Liver (tissue), 9 donors: ENCODE data around the gene GSK3A. TPM values are rescaled to one million over a fixed set of nuclear protein-coding genes. Genes with fewer than 3 reads are reported as not detected.
A peak's percentile ranks its signal among the peaks of the same experiment; 100 is the strongest.

Source experiments
- DNase-seq: peaks from one replicate; pipeline ENCODE4 v3.0.0-alpha.2; 2017; ENCODE audit warnings: low spot score
- H3K27ac ChIP-seq, 2 donors: one replicate each; pipeline ENCODE4 v1.7.0; 2013; ENCODE audit warnings: inconsistent platforms in 2 of 2, low read length in 2 of 2, control low read depth in 1 of 2, low read depth in 1 of 2, mild to moderate bottlenecking in 1 of 2
- H3K27me3 ChIP-seq, 4 donors: one replicate each; pipeline versions ENCODE4 v1.6.1 to v1.7.0; 2013; ENCODE audit warnings: low read length in 3 of 4, inconsistent platforms in 1 of 4, mild to moderate bottlenecking in 1 of 4, moderate library complexity in 1 of 4; ENCODE audit not compliant: control insufficient read depth in 4 of 4, insufficient read depth in 4 of 4
- H3K36me3 ChIP-seq, 4 donors: one replicate each; pipeline versions ENCODE4 v1.6.1 to v1.7.0; 2013; ENCODE audit warnings: low read length in 3 of 4, mild to moderate bottlenecking in 3 of 4, low read depth in 1 of 4, moderate library complexity in 1 of 4; ENCODE audit not compliant: control insufficient read depth in 4 of 4, insufficient read depth in 3 of 4
- H3K4me1 ChIP-seq, 4 donors: one replicate each; pipeline versions ENCODE4 v1.6.1 to v1.7.0; 2013; ENCODE audit warnings: low read length in 3 of 4, mild to moderate bottlenecking in 3 of 4, moderate library complexity in 1 of 4; ENCODE audit not compliant: control insufficient read depth in 4 of 4, insufficient read depth in 4 of 4
- H3K4me3 ChIP-seq, 3 donors: one replicate each; pipeline versions ENCODE4 v1.6.1 to v1.7.0; 2013; ENCODE audit warnings: low read length in 3 of 3, control low read depth in 1 of 3, low read depth in 1 of 3, mild to moderate bottlenecking in 1 of 3
- H3K9ac ChIP-seq, 2 donors: one replicate each; pipeline ENCODE4 v1.7.0; 2013; ENCODE audit warnings: low read length in 2 of 2, mild to moderate bottlenecking in 2 of 2, moderate library complexity in 2 of 2, control low read depth in 1 of 2, low read depth in 1 of 2
- H3K9me3 ChIP-seq, 4 donors: one replicate each; pipeline versions ENCODE4 v1.6.1 to v1.7.0; 2013; ENCODE audit warnings: low read length in 3 of 4; ENCODE audit not compliant: control insufficient read depth in 4 of 4
- EGR1 ChIP-seq, 2 donors: IDR thresholded peaks; 2 replicates each; pipeline ENCODE4 v1.6.1; 2016 to 2018; ENCODE audit warnings: antibody characterized with exemption in 2 of 2, low read depth in 2 of 2
- FOXA1 ChIP-seq: IDR thresholded peaks from 2 replicates; pipeline ENCODE4 v1.6.1; 2016; ENCODE audit warnings: antibody characterized with exemption
- FOXA2 ChIP-seq: IDR thresholded peaks from 2 replicates; pipeline ENCODE4 v1.6.1; 2016; ENCODE audit warnings: antibody characterized with exemption
- GABPA ChIP-seq, 2 donors: IDR thresholded peaks in 1 of 2; conservative IDR thresholded peaks in 1 of 2; 2 replicates each; pipeline ENCODE4 v1.6.1; 2016; ENCODE audit warnings: antibody characterized with exemption in 2 of 2, mild to moderate bottlenecking in 1 of 2, moderate library complexity in 1 of 2
- HNF4A ChIP-seq, 2 donors: conservative IDR thresholded peaks; 2 replicates each; pipeline ENCODE4 v1.6.1; 2016; ENCODE audit warnings: antibody characterized with exemption in 2 of 2, mild to moderate bottlenecking in 2 of 2
- HNF4G ChIP-seq: IDR thresholded peaks from 2 replicates; pipeline ENCODE4 v1.6.1; 2016; ENCODE audit warnings: antibody characterized with exemption
- JUND ChIP-seq, 2 donors: IDR thresholded peaks; 2 replicates each; pipeline ENCODE4 v1.6.1; 2016; ENCODE audit warnings: antibody characterized with exemption in 2 of 2
- NR2F2 ChIP-seq: IDR thresholded peaks from 2 replicates; pipeline ENCODE4 v1.6.1; 2016; ENCODE audit warnings: antibody characterized with exemption
- RAD21 ChIP-seq, 2 donors: IDR thresholded peaks; 2 replicates each; pipeline ENCODE4 v1.6.1; 2016; ENCODE audit warnings: antibody characterized with exemption in 2 of 2, mild to moderate bottlenecking in 2 of 2
- RXRA ChIP-seq, 2 donors: IDR thresholded peaks; 2 replicates each; pipeline ENCODE4 v1.6.1; 2017 to 2018; ENCODE audit warnings: antibody characterized with exemption in 2 of 2, mild to moderate bottlenecking in 1 of 2
- SP1 ChIP-seq: IDR thresholded peaks from 2 replicates; pipeline ENCODE4 v1.6.1; 2018; ENCODE audit warnings: antibody characterized with exemption, mild to moderate bottlenecking
- TAF1 ChIP-seq: conservative IDR thresholded peaks from 2 replicates; pipeline ENCODE4 v1.6.1; 2016; ENCODE audit warnings: antibody characterized with exemption, mild to moderate bottlenecking
- YY1 ChIP-seq: IDR thresholded peaks from 2 replicates; pipeline ENCODE4 v1.6.1; 2016; ENCODE audit warnings: antibody characterized with exemption, mild to moderate bottlenecking
- WGBS: extraction: QIAGEN DNeasy Blood & Tissue Kit; methylation state at CpG from one replicate; pipeline ENCODE4 v1.1.7; 2013; 5-methylcytosine and 5-hydroxymethylcytosine counted together
- polyA plus RNA-seq, 2 donors: library from polyadenylated mRNA; stranded (reverse) in 1 of 2; unstranded in 1 of 2; fragments of 200-250 nt in 1 of 2; fragments of >200 nt in 1 of 2; fragmentation: Nextera tagmentation in 1 of 2; extraction: Ambion mirVana in 1 of 2; gene quantifications; one replicate each; pipeline versions ENCODE4 v1.2.1 to v1.2.3, GENCODE V29; 2013 to 2015
- total RNA-seq, 2 donors: library from RNA; depleted of rRNA; stranded (reverse); fragments of >200 nt; gene quantifications; one replicate each; pipeline ENCODE4 v1.2.3, GENCODE V29; 2014
- TF ChIP-seq, protein P1 (sequence below): IDR thresholded peaks from 2 replicates; pipeline ENCODE4 v1.6.1; 2016; ENCODE audit warnings: antibody characterized with exemption
- TF ChIP-seq, protein P2 (sequence below): IDR thresholded peaks from 2 replicates; pipeline ENCODE4 v1.6.1; 2016; ENCODE audit warnings: antibody characterized with exemption
- TF ChIP-seq, protein P3 (sequence below): IDR thresholded peaks from 2 replicates; pipeline ENCODE4 v1.6.1; 2016; ENCODE audit warnings: antibody characterized with exemption, mild to moderate bottlenecking
- TF ChIP-seq, protein P4 (sequence below): fragments of 150-350 bp; IDR thresholded peaks from 2 replicates; pipeline ENCODE4 v1.5.1; 2017; ENCODE audit warnings: improper control_type of control experiment, low read depth, low read length; ENCODE audit not compliant: missing input control
- TF ChIP-seq, protein P5 (sequence below): IDR thresholded peaks from 2 replicates; pipeline ENCODE4 v1.6.1; 2016; ENCODE audit warnings: antibody characterized with exemption
- donor health status: healthy.
- donor health status: healthy.
- donor health status: healthy.
- donor health status: healthy.
- donor health status: healthy.

GSK3A gene
- total and polyA plus RNA-seq, 4 donors, result 5.9 to 23.1 (median 13.0) TPM

DNA sequence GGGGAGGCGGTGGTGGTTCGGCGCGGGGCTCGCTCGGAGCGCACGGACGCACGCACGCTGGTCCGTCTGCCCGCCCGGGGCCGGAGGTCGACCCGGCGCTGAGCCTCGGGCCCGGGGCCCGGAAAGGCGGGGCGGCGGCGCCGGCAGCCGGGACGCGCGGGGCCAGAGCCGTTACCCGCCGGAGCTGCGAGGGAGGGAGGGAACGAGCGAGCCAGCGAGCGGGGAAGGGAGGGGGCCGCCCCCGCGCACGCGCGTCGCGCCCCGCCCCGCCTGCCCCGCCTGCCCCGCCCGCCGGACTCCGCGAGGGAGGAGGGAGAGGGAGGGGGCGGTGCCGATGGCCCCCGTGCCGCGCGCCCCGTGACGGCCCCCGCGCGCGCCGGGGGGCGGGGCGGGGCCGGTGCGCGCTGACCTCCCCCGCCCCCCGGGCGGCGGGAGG is 41.7 kb upstream of the GSK3A start:
- H3K4me3 ChIP-seq, result peak overlapping the region in 1 of 3 donors; percentile 73
- TF ChIP-seq YY1, result no peak
- no peak for TF ChIP-seq JUND (IDR thresholded peaks at IDR 0.05)
- no peak for TF ChIP-seq GABPA (IDR thresholded peaks at IDR 0.05 in 1 of 2, conservative IDR thresholded peaks at IDR 0.05 in 1 of 2)
- H3K36me3 ChIP-seq, result peaks cover 9 to 22% (median 15%) of the 10 kb centered on the region in 4 donors
- H3K4me1 ChIP-seq, result peaks cover 12 to 56% (median 35%) of the 10 kb centered on the region in 4 donors
- H3K9me3 ChIP-seq, result no peaks in the 10 kb centered on the region
- no peaks in the 10 kb centered on the region for H3K27me3 ChIP-seq
- DNase-seq, result peak; percentile 81
- H3K27ac ChIP-seq, result peak overlapping the region in 1 of 2 donors; percentile 52
- under 1% methylated on average over 76 of the region's 76 CpGs for WGBS
- no peak overlapping the region for H3K9ac ChIP-seq

DNA sequence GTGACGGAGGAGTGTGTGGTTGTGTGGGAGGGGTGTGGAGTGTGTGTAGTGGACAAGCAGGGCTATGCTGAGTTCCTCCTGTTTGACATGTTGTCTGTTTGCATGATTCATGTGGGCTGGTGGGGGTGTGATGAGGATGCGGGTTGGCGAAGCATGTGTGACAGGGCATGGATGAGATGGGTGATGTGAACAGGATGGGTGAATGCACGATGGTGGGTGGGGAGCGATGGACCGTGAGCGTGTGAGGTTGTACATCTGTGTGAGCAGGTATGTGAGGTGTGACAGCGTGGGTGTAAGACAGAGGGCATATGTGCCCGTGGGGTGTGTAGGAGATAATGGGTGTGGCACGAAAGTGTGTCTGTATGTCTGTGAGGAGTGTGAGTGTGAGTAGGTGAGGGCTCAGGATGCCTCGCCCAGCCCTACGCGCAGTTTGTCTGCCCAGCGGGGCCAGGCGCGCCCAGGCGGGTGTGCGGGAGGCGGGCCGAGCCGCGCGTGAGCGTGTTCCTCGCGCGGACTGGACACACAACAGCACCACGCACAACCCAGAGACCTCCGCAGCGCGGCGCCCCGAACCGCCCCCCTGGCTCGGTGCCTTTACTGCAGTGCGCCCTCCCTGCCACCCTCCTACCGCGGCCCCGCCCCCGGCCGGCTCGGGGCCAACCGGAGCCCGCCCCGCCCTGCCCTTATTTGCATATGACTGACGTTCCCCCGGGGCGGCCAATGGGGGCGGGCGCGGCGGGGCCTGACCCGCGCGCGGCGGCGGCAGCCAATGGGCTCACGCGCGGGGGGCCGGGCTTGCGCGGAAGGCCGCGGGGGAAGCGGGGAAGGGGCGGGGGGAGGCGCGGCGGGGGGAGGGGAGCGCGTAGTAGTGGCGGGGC is 41.0 kb upstream of the GSK3A start:
- whole genome bisulfite sequencing, result 4% methylated on average over 74 of the region's 74 CpGs
- Histone ChIP-seq H3K4me1 (peaks cover 18 to 63% (median 41%) of the 10 kb centered on the region in 4 donors), H3K36me3 (peaks cover 7 to 16% (median 10%) of the 10 kb centered on the region in 4 donors), H3K4me3 (peak overlapping the region in 2 of 3 donors; percentile 69 to 73), H3K27ac (peak overlapping the region; percentile 91 to 98), H3K9me3 (no peaks in the 10 kb centered on the region), H3K9ac (peak overlapping the region in 1 of 2 donors; percentile 69), H3K27me3 (no peaks in the 10 kb centered on the region)
- TF ChIP-seq YY1 (no peak), EGR1 (IDR thresholded peaks at IDR 0.05; ENCODE audit: low read depth in 2 of 2) (no peak), HNF4A (conservative IDR thresholded peaks at IDR 0.05) (no peak), NR2F2 (no peak), RAD21 (IDR thresholded peaks at IDR 0.05) (no peak), RXRA (IDR thresholded peaks at IDR 0.05) (no peak), JUND (IDR thresholded peaks at IDR 0.05) (no peak), GABPA (IDR thresholded peaks at IDR 0.05 in 1 of 2, conservative IDR thresholded peaks at IDR 0.05 in 1 of 2) (no peak), SP1 (no peak), TAF1 (no peak), FOXA1 (no peak), HNF4G (no peak), FOXA2 (no peak)
- TF ChIP-seq, protein P1, sequence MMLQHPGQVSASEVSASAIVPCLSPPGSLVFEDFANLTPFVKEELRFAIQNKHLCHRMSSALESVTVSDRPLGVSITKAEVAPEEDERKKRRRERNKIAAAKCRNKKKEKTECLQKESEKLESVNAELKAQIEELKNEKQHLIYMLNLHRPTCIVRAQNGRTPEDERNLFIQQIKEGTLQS, result no peak
- TF ChIP-seq, protein P2, sequence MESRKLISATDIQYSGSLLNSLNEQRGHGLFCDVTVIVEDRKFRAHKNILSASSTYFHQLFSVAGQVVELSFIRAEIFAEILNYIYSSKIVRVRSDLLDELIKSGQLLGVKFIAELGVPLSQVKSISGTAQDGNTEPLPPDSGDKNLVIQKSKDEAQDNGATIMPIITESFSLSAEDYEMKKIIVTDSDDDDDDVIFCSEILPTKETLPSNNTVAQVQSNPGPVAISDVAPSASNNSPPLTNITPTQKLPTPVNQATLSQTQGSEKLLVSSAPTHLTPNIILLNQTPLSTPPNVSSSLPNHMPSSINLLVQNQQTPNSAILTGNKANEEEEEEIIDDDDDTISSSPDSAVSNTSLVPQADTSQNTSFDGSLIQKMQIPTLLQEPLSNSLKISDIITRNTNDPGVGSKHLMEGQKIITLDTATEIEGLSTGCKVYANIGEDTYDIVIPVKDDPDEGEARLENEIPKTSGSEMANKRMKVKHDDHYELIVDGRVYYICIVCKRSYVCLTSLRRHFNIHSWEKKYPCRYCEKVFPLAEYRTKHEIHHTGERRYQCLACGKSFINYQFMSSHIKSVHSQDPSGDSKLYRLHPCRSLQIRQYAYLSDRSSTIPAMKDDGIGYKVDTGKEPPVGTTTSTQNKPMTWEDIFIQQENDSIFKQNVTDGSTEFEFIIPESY, result no peak
- TF ChIP-seq, protein P3, sequence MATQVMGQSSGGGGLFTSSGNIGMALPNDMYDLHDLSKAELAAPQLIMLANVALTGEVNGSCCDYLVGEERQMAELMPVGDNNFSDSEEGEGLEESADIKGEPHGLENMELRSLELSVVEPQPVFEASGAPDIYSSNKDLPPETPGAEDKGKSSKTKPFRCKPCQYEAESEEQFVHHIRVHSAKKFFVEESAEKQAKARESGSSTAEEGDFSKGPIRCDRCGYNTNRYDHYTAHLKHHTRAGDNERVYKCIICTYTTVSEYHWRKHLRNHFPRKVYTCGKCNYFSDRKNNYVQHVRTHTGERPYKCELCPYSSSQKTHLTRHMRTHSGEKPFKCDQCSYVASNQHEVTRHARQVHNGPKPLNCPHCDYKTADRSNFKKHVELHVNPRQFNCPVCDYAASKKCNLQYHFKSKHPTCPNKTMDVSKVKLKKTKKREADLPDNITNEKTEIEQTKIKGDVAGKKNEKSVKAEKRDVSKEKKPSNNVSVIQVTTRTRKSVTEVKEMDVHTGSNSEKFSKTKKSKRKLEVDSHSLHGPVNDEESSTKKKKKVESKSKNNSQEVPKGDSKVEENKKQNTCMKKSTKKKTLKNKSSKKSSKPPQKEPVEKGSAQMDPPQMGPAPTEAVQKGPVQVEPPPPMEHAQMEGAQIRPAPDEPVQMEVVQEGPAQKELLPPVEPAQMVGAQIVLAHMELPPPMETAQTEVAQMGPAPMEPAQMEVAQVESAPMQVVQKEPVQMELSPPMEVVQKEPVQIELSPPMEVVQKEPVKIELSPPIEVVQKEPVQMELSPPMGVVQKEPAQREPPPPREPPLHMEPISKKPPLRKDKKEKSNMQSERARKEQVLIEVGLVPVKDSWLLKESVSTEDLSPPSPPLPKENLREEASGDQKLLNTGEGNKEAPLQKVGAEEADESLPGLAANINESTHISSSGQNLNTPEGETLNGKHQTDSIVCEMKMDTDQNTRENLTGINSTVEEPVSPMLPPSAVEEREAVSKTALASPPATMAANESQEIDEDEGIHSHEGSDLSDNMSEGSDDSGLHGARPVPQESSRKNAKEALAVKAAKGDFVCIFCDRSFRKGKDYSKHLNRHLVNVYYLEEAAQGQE, result no peak
- TF ChIP-seq, protein P4, sequence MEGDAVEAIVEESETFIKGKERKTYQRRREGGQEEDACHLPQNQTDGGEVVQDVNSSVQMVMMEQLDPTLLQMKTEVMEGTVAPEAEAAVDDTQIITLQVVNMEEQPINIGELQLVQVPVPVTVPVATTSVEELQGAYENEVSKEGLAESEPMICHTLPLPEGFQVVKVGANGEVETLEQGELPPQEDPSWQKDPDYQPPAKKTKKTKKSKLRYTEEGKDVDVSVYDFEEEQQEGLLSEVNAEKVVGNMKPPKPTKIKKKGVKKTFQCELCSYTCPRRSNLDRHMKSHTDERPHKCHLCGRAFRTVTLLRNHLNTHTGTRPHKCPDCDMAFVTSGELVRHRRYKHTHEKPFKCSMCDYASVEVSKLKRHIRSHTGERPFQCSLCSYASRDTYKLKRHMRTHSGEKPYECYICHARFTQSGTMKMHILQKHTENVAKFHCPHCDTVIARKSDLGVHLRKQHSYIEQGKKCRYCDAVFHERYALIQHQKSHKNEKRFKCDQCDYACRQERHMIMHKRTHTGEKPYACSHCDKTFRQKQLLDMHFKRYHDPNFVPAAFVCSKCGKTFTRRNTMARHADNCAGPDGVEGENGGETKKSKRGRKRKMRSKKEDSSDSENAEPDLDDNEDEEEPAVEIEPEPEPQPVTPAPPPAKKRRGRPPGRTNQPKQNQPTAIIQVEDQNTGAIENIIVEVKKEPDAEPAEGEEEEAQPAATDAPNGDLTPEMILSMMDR, result no peak
- TF ChIP-seq, protein P5, sequence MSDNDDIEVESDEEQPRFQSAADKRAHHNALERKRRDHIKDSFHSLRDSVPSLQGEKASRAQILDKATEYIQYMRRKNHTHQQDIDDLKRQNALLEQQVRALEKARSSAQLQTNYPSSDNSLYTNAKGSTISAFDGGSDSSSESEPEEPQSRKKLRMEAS, result no peak
- DNase-seq, result peak; percentile 96
